ENCODE results near the gene ARHGAP26.

- TF ChIP-seq ZNF274 (IDR thresholded peaks at IDR 0.05; ENCODE audit: low read depth, low read length), result no peak
- TF ChIP-seq YY1 (IDR thresholded peaks at IDR 0.05; ENCODE audit: insufficient read depth, insufficient read length), result no peak
These were observed 431.4 kb downstream of the ARHGAP26 start for GRCh38 chr5:143201589-143201988.

All from NT2/D1 (cell line).